Glomerular visceral epithelial cell (primary cell): ENCODE results near the gene IGF2BP3.

ENCODE experiments used
- DNase-seq: peaks from one replicate; pipeline ENCODE4 v3.0.0-alpha.2; 2016; ENCODE audit errors: extremely low spot score

The IGF2BP3 gene

DNA sequence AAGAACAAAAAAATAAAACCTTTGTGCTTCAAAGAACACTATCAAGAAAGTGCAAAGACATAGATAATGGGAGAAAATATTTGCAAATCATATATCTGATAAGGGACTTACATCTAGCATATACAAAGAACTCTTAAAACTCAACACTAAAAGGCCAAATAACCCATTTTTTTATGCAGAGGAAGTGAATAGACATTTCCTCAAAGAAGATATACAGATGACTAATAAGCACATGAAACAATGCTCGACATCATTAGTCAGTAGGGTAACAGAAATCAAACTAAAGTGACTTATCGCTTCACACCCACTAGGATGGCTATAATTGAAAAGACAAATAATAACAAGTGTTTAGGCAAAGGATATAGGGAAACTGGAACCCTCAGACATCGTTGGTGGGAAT lies 93.2 kb downstream of the IGF2BP3 start:
- DNase-seq = no peak

GRCh38 chr7:23373151-23374004 lies 96.9 kb downstream of the IGF2BP3 start:
- DNase-seq = peak; percentile 58

- no peak for DNase-seq
Observed at GRCh38 chr7:23372611-23373010, 97.7 kb downstream of the IGF2BP3 start.

DNA sequence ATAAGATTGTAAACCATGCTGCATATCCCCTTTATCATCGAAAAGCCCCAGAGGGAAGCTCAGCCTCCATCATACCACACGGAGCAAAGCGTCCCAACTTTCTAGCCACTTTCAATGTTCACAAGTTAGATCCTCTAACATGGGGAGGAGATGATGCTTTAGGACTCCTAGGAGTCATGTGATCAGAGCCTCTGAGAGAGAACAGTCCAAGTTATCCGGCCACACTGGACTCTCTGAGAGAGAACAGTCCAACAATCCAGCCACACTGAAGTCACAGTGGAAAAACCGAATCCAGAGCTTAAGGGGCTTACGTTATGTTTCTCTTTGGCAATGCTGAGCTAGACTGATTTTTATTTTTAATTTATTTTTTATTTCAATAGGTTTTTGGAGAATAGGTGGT lies 98.6 kb downstream of the IGF2BP3 start:
- DNase-seq = no peak

DNA sequence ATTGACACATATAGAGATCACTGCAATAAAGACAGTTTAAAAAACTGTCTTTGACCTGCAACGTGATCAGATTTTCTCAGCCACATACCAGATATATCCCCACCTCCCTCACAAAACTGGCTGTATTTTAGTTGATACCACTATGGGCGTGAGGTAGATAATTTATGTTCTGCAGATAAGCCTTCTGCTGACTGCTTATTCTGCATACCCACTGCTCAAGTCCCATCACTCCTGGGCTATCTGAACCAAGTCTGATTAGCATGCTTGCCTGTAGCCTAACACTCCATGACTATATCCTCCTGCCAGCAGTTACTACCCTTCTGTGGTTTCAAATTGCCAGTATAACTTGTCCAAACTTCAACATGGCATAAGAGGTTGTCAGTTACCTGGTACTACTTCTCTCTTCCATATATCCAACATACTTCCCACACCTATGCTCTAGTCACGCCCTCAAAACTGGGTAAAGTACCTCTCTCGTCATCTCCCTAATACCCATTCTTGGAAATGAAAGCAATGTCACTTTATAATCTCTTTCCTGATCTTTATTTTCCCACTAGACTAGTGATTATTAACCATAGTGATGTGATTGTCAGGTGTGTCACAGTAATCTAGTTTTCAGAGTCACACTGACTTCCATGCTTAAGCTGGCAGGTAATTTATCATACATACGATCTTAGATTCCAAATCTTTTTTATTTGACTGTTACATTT lies 100.4 kb downstream of the IGF2BP3 start:
- no peak for DNase-seq

DNA sequence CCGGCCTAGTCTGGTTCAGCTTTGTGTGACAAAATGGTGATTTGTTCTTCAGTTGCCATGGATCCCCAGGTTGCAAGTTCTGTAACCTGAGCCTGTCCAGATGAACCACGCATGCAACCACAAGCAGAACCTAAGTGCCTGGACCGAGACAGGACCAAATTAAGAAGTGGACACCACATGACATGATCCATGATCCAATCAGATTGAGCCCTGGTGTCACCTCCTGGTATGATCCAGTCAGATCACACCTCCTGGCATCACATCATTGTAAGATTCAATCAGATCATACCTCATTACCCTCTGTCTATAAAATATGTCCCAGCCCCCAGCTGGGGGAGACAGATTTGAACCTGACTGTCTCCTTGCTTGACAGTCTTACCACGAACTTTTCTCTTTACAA lies 101.2 kb downstream of the IGF2BP3 start:
- no peak for DNase-seq

- no peak for DNase-seq
Observed at GRCh38 chr7:23358152-23358674, 112.1 kb downstream of the IGF2BP3 start.

DNA sequence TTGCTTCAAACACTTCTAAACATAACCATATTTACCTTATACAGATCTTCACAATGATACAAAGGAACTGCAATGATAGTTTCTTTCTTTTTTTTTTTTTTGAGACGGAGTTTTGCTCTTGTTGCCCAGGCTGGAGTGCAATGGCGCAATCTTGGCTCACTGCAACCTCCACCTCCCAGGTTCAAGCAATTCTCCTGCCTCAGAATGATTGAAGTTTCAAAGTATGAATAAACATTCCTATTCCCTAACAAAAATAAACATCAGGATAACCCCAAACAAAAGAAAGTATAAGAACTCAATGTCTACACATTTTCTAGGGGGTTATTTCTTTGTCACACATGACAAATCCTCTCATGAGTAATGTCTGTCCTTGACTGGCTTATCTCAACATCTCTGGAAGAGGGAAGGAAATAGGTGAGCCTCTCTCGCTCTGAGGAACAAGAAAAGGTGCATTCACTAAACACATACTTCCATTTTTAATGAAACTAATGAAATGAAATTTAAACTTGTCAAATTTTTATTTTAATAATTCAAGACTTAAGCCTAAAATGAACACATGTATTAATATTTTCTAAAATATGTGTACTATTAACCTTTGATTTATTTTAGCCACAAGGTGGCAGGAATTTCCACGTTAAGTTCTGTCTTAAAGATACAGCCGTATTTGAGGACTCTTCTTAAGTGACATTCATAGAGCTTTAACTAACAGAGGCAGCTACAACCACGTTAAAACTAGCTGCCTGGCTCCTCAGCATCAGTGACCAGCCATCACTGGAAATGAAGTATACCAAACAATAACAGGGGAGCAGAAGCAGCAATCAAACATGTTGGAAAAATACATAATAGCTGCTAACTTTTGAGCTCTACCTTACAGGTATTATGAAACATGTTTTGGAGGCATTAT lies 112.8 kb downstream of the IGF2BP3 start:
- peak; percentile 46 for DNase-seq

DNA sequence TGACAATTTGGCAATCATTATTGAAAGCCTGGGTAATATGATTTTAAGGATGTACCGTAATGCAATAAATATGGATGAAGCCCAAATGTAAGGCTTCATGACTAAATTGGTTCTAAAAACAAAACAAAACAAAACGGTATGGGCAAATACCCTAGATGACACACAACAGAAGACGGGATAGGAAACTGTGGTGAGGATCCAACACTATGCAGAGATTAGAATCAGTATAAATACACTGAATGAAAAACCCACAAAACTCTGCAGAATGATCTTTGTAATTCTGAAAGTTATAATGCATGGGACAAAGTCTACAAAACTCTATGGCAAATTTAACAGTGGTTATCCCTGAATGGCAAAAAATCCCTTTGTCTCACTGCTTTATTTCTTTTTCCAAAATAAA lies 113.6 kb downstream of the IGF2BP3 start:
- DNase-seq = no peak

DNA sequence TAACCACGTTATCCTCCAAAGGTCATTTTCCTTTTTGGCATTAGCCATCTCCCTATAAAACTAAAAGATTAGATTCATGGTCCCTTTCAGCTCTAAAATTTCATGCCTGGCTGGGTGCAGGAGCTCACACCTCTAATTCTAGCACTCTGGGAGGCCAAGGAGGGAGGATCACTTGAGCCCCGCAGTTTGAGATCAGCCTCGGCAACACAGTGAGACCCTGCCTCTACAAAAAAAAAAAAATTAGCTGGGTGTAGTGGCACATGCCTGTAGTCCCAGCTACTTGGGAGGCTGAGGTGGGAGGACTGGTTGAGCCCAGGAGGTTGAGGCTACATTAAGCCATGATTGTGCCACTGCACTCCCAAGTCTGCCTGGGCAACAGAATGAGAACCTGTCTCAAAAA lies 114.1 kb downstream of the IGF2BP3 start:
- no peak for DNase-seq

DNA sequence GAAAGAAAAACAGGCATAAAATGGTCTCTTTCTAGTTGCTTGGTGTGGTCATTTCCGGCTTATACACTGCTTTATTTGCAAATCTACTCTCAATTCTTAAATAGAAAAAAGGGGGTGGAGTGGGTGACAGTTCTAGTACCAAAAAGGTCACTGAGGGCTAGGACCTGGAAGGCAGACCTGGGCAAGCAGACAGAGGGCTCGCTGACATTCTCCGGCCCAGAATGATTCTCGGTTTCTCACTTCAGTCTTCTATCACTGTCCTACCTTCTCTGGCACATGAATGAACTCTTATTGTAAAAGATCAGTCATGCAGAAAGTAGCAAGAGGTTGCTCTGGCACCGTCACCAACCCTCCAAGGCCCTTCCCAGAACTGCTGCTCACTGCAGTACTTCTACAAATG lies 117.1 kb downstream of the IGF2BP3 start:
- peak; percentile 49 for DNase-seq

GRCh38 chr7:23350466-23350865 lies 119.8 kb downstream of the IGF2BP3 start:
- no peak for DNase-seq

- peak; percentile 28 for DNase-seq
Observed at GRCh38 chr7:23349484-23350157, 120.7 kb downstream of the IGF2BP3 start.

DNA sequence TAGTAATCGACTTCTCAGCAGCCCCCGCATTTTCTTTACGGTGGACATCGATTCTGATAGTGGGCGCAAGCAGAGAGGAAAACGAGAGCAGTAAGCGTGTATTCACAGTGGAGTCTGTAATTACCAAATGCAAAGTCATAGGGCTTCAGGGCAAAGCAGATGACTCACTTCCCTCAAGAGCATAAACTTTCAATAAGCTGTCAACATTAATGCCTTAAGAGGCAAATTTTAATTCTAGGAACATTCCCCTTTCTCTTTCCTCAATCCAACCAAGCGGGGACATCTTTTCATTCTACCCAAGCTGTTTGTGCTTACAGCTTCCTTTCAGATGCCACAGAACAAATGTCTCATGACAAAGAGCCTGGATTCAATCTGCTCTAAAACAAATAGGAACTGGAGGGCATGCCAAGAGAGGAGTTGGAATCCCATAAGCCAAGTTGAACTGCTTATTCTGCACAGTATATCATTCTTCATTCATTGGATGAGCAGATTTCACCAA lies 122.6 kb downstream of the IGF2BP3 start:
- DNase-seq = peak; percentile 49

DNA sequence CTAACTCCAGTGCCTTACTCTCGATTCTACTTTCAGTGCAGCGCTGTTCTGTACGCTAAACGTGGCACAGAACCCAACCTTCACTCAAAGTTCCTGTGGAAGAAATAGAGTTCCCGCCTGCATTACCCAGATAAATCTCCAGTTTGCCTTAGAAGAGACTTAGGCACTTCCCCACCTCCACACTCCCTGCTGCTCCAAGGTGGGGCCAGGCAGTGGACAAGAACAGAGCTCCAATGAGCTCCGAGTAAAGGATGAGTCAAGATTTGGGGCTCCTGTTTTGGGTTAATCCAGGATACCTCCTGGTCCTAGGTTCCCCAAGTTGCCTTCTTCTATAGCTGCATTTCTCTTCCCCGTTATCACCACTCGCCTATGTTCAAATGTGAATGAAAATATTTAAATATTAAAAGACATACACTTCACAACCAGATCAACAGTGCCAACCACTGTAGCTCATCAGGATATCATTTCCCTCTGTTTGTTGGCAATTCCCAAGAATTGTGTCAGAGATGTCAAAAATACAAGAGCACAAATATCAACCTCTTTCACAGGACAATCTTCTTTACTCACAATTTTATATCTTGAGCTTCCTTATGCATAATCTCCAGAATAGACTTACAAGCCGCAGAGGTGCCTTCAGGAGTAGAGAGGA lies 123.1 kb downstream of the IGF2BP3 start:
- no peak for DNase-seq

- DNase-seq = no peak
Observed at GRCh38 chr7:23346316-23346715, 124.0 kb downstream of the IGF2BP3 start.

DNA sequence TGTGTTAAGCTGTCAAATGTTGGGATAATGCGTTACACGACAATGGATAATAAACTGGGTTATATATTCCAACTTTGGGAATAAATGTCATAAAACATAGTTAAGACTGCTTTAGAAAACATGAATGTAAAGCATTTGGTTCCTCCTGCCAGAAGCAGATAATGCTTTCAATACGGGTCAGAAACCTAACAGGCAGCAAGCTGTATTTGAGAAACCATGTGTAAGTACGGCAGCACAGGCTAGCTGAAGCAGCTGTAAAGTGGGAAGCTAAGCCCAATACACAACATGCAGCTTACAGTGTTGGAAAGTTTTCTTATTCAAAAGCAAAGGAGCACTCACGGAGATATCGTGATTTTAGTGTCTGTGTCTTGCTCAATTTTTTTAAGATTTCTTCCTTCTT lies 124.7 kb downstream of the IGF2BP3 start:
- DNase-seq = no peak

DNA sequence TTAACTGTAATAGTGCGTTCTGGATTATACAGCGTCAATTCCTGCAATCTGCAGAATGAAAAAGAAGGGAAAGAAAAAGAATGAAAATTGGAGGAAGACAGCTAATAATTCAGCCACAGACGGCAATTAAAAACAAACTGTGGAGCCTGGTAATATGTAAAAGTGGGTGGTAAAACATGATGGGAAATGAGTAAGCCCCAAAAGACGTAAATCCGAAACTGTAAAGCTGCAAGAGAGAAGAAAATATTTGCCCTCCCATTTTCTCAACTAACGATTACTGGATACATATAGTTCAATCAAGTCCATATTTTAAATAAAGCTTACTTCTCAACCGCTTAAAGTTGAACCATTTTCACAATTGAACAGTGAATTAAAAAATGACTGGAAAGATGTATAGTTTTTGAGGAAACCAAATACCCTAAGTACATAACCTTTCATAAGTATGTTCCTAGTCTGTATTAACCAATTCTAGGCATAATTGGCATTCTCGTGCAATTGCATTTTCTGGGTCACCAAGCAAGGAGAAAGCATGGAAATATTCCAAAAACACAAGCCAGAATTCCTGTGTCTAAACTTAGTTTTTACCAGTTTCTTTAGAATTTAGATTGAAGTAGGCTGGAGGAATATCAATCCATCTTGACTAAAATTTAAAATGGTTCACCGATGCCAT lies 126.3 kb downstream of the IGF2BP3 start:
- peak; percentile 23 for DNase-seq

GRCh38 chr7:23343102-23343501 lies 127.2 kb downstream of the IGF2BP3 start:
- no peak for DNase-seq
